Cortex of kidney (tissue), 1 donor: ENCODE data around the gene AFAP1L2.

Experiments
- DNase-seq: peaks from one replicate; lab custom pipeline; 2025; lab: John Stamatoyannopoulos, UW

Gene AFAP1L2

DNA sequence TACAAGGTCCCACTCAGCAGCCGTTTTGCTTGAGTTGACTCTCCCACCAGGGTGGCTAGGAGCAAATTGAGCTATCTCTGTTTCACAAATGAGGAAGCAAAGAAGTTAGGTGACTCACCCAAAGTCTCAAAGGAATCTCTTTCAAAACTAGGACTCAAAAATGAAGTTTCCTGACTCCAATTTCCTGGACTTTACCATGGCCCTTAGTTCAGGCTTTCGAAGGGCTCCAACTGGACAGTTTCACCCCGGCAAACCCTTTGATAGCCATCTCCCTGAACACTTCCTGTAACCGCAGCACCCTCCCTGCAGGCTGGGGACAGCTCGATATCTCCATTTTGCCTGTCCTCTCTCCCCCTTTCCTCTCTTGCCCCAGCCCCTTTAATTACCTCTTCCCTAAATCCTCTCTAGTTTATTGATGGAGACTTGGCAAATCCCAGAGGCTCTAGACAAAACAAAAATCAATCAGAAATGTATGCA, 4.7 kb upstream of the AFAP1L2 start:
- no peak for DNase-seq

- no peak for DNase-seq
These were observed 4.0 kb upstream of the AFAP1L2 start for GRCh38 chr10:114408112-114408967.

- DNase-seq: no peak
These were observed 2.2 kb upstream of the AFAP1L2 start for GRCh38 chr10:114406455-114406854.

- no peak for DNase-seq
These were observed 679 bp upstream of the AFAP1L2 start for GRCh38 chr10:114405011-114405350.

DNA sequence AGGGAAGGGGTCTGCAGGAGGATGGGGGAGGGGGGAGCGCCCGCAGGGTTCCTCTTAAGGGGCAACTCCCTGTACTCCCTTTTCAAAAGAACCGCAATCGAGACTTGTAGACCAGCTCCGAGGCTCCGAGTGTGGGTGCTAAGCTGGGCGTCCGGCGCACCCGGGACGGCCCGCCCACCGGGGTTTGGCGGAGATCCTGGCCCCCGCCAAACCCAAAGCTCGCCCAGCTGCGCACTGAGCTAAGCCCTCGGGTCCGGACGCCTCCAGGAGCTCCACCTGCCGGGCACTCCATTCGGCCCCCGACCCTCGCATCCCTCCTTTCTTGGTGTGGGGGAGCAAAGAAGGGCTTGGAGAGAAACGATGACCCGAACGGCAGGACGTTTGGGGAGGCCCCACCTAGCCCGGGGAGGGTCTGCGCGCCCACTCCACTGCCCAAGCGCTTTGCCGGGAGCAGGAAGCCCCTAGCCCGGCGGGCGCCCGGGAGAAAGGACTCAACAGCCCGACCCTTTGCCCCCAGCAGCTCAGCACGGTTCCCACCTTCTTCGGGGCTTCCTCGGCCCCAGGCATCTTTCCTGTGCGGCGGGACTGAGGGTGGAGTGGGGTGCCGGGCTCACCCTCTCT, 651 bp downstream of the AFAP1L2 start:
- DNase-seq: no peak

DNA sequence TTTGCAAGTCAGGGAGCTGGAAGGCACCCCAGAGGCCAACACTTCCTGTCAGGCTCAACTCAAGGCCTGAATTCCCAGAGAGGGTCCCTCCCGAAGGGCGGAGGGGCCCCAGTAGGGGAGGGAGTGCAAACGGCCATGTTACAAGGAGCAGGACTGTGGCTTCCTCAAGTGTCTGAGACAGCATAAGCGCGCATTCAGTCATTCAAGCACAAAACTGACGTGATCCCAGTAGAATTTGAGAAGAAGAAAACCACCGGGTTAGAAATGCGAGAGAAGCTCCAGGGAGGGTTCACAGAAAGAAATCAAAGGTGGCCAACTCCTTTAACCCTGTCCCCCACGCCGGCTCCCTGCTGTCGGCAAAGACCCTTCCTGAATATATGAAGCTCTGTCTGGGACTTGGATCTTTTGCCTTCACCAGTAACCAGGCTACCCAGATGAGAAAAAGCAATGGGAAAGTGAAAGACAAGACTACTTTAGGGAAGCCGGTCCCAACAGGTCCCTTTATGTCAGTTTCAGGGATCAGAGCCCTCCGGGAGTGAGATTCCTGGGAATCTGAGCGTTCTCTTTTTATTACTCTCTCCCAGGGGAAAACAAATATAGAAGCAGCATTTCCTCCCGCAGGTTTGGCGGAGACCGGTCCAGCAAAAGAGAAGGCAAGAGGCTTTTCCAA, 1.3 kb downstream of the AFAP1L2 start:
- no peak for DNase-seq

DNA sequence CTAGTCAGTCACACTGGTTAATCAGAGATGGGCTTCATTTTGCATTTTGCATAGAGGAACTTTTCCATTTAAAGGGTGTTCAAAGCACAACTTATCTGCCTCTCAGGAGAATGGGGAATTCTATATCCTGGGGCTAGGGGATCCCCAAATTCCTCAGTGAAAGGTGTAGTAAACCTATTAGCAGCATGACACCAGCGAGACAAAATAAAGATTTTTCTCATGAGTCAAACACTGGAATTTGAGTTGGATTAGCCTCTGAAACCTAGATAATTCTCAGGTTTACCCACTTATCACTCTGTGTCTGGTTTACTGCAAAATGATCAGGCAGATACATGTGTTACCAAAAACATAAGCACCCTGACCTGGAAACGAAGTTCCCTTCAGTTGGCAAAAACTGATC, 2.1 kb downstream of the AFAP1L2 start:
- DNase-seq: no peak

- no peak for DNase-seq
These were observed 3.0 kb downstream of the AFAP1L2 start for GRCh38 chr10:114401195-114401791.

DNA sequence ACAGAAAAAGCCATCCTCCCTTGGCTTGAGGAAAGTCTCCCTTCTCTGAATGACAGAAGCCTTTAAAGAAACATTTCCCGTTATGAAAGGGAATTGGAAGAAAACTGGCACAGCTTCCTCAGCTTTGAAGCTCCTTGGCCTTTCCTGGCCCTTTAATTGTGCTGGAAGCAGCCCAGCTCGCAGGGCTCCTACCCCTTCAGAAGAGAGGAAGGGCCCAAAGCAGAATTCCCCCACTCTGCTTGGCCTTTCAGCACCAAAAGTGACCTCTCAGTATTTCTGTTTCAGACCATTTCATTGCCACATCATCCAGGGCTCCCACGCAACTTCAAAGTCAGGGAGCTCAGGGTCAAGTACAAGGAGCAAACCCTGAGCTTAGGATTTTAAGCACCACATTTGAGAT, 4.2 kb downstream of the AFAP1L2 start:
- DNase-seq: no peak

- no peak for DNase-seq
These were observed 4.7 kb downstream of the AFAP1L2 start for GRCh38 chr10:114399576-114399975.

DNA sequence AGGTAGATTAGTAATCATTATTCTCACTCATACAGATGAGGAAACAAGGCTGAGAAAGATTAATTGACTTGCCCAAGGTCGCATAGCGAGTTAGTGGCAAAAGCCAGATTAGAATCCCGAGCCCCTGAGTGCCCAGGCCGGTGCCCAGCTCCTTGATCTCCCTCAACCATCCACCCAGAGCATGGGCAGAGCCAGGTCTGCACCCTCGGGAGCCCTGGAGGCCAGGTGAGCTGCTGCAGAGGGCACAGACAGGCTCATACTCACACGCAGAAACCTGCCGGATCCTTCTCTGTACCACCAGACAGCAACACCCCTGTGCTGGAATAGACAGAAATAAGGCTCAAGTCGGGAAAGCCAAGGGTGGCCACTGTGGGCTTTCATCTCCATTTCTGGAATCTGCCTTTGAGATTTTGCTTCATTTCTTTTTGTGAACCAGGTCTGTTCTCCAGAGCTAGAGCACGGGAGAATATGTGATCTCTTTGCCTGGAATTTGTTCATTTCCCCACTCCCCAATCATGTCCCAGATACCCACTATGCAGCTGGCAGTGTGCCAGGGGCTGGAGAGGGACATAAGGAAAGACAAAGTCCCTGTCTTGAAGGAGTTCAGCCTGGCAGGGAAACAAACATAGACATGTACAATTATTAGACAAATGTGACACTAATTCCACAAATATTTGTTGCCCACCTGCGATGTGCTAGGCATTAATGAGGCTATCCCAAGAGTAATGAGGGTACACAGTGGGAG, 5.5 kb downstream of the AFAP1L2 start:
- no peak for DNase-seq

DNA sequence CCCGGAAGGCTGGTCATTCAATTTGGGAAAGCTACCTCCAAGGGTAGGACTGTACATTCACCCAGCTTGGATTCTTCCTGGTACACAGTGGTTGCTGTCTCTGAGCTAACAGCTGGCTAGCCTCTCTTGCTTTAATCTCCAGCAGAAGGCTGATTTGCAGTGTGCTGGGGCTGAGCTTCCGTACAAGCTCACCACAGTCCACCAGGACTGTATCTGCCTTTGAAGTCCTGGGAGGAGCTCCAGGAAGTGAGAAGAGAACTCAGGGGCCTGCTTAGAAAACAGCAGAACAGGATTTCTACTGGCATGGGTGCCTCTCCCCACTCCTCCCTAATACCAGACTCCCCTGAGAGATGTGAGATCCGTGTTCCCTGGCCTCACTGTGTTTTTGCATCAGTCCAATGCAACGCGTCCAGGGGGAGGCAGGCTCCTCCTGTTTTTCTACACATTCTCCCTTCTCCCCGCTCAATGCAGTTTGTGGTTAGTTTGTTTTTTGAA, 6.6 kb downstream of the AFAP1L2 start:
- no peak for DNase-seq

GRCh38 chr10:114396464-114396863, 7.8 kb downstream of the AFAP1L2 start:
- no peak for DNase-seq

DNA sequence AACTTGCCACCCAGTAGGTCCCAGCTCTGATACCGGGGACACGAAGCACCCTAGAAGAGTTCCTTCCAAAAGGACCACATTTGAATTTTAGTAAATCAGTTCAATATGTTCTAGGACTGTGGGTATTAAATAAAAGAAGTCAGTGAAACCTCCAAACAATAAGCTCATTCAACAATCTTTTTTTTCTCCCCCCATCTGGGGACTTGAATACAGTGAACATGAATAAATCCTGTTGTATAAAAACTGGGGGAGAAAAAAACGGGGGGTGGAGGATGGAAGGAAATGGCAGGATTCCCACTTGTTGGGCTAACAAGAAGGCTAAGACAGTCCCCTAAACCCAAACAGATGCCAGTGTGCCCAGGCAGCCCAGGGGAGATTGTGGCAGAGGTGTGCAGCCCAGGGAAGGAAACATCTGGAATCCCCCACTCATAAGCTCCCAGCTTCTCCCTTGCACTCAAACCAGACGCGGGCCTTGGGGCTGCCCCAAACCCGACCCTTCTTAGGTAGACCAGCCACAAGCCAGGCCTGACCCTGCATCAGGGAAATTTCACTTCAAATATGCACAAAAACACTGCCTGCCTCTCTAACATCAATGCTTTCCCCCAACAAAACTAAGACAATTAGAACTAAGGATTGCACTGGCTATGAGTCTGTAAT, 8.8 kb downstream of the AFAP1L2 start:
- DNase-seq: no peak

- no peak for DNase-seq
These were observed 9.8 kb downstream of the AFAP1L2 start for GRCh38 chr10:114394531-114394930.

DNA sequence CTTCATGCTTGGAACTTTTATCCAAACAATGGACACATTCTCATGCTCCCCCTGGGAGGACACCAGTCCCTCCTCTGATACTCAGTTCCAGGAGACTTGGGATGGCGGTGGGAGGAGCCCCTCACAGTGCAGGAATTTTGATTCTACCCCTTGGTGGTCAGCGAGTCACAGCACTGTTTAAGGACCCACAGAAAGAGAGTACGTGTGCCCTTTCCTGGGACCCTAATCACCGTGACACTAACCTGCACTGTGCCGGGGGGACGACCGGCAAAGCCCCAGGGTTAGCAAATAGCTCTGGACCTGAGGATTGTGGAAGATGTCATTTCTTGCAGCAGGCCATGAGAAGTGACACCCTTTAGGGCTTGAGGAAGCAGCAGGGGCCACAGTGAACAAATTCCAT, 10.4 kb downstream of the AFAP1L2 start:
- no peak for DNase-seq

DNA sequence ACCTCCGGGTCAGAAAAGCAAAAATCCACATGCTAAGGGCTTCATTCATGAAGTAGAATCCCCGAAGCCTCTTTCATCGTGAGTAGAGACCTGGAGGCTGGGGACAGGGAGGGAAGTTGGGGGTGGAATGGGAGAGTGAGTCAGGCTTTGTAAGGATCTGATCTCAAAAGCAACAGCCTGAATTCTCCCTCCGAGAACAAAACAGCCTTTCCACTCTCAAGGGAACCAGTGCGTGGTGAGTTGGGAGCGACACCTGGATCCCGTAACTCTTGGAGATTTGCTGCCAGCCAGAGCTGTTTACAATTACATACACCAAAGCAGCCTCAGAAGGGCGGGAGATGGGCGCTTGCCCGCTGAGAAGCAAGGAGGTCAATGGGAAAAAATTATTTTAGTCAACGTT, 10.8 kb downstream of the AFAP1L2 start:
- no peak for DNase-seq

- DNase-seq: no peak
These were observed 12.0 kb downstream of the AFAP1L2 start for GRCh38 chr10:114392112-114392835.

DNA sequence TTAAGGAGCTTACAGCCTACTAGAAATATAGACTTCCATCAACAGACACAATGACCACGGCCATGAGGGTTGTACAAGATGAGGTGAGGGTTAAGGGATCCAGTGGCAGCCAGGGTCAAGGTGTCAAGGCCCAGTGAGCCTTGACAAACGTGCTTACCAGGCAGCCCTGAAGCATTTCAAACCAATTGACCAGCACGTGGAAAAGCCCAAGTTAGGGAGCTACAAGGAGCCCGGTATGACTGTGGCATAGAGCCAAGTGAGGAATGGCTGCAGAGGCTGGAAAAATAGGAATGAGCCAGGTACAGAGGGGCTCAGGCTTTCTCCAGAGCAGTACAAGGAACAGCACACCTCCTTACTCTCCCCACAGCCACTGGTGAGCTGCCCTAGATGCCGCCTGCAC, 12.7 kb downstream of the AFAP1L2 start:
- no peak for DNase-seq

DNA sequence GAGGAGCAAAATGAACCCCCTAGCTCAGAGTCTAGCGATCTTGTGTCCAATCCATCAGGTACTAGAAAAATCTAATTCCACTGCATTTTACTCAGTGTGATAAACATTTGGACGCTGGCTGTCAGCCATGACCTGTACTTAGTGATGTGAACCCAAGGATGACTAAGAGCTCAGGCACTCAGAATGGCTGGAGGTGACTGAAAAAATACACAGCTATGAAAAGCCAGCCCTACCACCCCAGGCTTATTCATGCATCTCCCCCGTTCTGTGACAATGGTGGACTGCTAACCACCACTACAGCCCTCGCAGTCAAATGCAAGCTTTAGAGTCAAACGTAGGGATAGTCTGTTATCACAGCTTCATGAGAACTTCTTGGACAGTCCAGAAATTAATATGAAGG, 14.9 kb downstream of the AFAP1L2 start:
- no peak for DNase-seq

DNA sequence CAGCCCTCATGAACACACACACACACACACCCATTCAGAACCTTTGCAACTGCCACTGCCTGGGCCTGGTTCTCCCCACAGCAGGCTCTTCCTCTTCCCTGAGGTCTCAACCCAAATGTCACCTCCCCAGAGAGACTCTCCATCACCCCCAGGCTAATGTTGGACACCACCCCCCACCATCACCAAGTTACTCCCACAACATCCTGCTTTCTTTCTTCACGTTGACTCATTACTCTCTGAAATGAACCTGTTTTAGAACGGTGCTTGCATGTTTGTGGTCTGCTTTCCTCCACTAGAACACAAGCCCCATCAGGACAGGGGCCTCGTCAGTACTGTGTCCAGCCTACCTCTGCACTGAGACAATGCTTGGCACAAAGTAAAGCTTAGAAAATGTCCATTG, 16.0 kb downstream of the AFAP1L2 start:
- DNase-seq: no peak
